ENCODE results near the gene RASSF8. TPM values are rescaled to one million over a fixed set of nuclear protein-coding genes. Genes with fewer than 3 reads are reported as not detected.
A peak's percentile ranks its signal among the peaks of the same experiment; 100 is the strongest.

The RASSF8 gene
- total and polyA plus RNA-seq, 2 of the 8 experiments (the other 6 are each of a cell fraction or from before 2014, with no cell fraction given) = 6.4 to 46.7 TPM

DNA sequence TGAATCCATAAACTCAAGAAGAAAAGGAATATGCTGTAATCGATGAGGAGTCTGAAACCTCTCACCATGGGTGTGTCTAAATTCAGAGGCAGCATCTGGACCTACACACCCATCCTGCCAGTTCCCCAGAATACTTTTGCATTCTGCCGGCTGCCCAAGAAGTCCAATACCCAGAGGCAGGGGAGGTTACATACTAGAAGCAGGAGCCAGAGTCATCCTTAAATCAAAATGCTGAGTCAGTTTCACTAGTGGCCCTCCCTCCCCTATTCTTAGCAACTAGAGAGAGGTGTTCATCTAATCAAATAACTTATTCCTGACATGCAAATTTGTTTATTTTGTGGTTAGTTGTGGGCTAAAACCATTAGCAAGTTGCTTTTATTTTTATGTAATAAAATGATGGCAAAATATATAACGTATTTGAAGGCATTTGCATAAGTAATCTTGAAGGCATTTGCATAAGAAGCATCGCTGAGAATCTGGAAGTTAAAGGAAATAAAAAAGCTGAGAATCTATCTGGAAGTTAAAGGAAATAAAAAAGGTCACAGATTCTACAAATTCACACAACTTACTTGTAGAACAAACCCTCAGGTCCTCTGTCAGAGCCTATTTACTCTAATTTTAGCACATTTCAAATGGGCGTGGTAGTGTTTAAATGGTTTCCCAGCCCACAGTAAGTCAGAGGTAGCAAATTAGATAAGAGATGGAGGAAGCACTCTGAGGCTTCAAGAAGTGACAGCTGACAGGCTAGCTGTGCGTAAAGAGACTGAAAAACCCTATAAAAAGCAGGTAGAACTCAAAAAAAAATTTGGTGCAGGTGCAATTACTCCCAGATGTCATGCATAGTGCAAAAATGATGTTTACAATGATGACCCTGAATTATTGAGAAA is 158.6 kb downstream of the RASSF8 start:
- no peaks in the 10 kb centered on the region for H3K9me3 ChIP-seq (ENCODE audit: insufficient read depth in 2 of 2, low read depth in 1 of 2, low read length in 1 of 2)
- H2BK5ac ChIP-seq (ENCODE audit: low read depth, low read length) = no peak overlapping the region
- H3K9ac ChIP-seq (replicated peaks in 1 of 4; ENCODE audit: extremely low read depth in 1 of 4, low read depth in 3 of 4, low read length in 3 of 4) = no peak overlapping the region
- WGBS, 2 experiments (ENCODE audit: extremely low coverage in 1 of 2, insufficient coverage in 1 of 2, insufficient read length in 1 of 2, insufficient replicate concordance in 2 of 2, low coverage in 1 of 2, low lambda C conversion rate in 2 of 2, missing lambda C conversion rate in 1 of 2) = 60% methylated on average over 6 of the region's 6 CpGs; no CpG with 5 or more reads in 1 of the 2 experiments
- H3K14ac ChIP-seq (ENCODE audit: insufficient read length) = no peak overlapping the region
- H3K36me3 ChIP-seq (ENCODE audit: control insufficient read depth in 2 of 4, insufficient read depth in 4 of 4, low read length in 3 of 4) = peaks cover 0 to 2% (median 0%) of the 10 kb centered on the region in 4 experiments; a peak in 1 of 8 replicates
- DNase-seq (ENCODE audit: low read depth in 1 of 2, low spot score in 2 of 2) = no peak
- TF ChIP-seq NANOG (IDR thresholded peaks at IDR 0.05; ENCODE audit: insufficient read depth, low read depth, low read length, poor library complexity, severe bottlenecking) = no peak
- peak; percentile 70 for TF ChIP-seq MAFK (IDR thresholded peaks at IDR 0.05; ENCODE audit: low read depth, low read length)
- no peak for TF ChIP-seq FOSL1 (IDR thresholded peaks at IDR 0.05; ENCODE audit: insufficient read depth, low read depth, low read length)
- peak; percentile 80; the same call in 1 of the 2 replicates for TF ChIP-seq BACH1 (IDR thresholded peaks at IDR 0.05; ENCODE audit: low read length)
- TF ChIP-seq SRF (IDR thresholded peaks at IDR 0.05; ENCODE audit: low read depth, low read length) = no peak
- no peak for TF ChIP-seq RFX5 (IDR thresholded peaks at IDR 0.05; ENCODE audit: borderline replicate concordance, low read depth, low read length)
- TF ChIP-seq CBX5 (IDR thresholded peaks at IDR 0.05; ENCODE audit: low read depth, low read length) = no peak
- no peak for TF ChIP-seq EZH2 (IDR thresholded peaks at IDR 0.05; ENCODE audit: low read depth, low read length, severe bottlenecking)
- peaks cover 7 to 34% (median 30%) of the 10 kb centered on the region in 4 experiments for H3K27me3 ChIP-seq (replicated peaks in 1 of 4; ENCODE audit: control insufficient read depth in 3 of 4, extremely low read depth in 1 of 4, insufficient read depth in 3 of 4, low read length in 3 of 4)
- H4K91ac ChIP-seq (replicated peaks; ENCODE audit: insufficient read length, low read length) = no peak overlapping the region
- H3K4me3 ChIP-seq (ENCODE audit: extremely low read depth in 1 of 4, insufficient read depth in 2 of 4, low read depth in 3 of 4, low read length in 4 of 4) = no peak overlapping the region
- no peak overlapping the region for H2AFZ ChIP-seq (ENCODE audit: low read length)
- no peak overlapping the region for H2BK20ac ChIP-seq (ENCODE audit: low read length)
- no peaks in the 10 kb centered on the region for H3K79me2 ChIP-seq (ENCODE audit: control insufficient read depth in 1 of 2, insufficient read depth in 2 of 2, low read length in 2 of 2)
- no peak overlapping the region for H3K56ac ChIP-seq (replicated peaks; ENCODE audit: insufficient read length, low read depth, low read length)
- H4K5ac ChIP-seq (ENCODE audit: insufficient read length, low read depth, low read length) = no peak overlapping the region
- peaks cover 2 to 17% (median 7%) of the 10 kb centered on the region in 4 experiments; a peak in 4 of 7 replicates for H3K4me1 ChIP-seq (replicated peaks in 1 of 4; ENCODE audit: control insufficient read depth in 3 of 4, insufficient read depth in 4 of 4, low read length in 3 of 4)
- no peak overlapping the region for H2AK5ac ChIP-seq (ENCODE audit: low read depth, low read length)
- no peak overlapping the region for H3K23ac ChIP-seq (ENCODE audit: insufficient read length)
- H3K23me2 ChIP-seq (ENCODE audit: low read depth, low read length) = peaks cover 2% of the 10 kb centered on the region; the same call in 1 of the 2 replicates
- CTCF ChIA-PET (ENCODE audit: partially characterized antibody) = interaction anchor here (1.4 to 2.8 kb wide), 3 partner anchors 11 to 535 kb away, joined by 3 to 11 read pairs (median 4); no protein-coding TSS in a partner anchor
- POLR2A ChIA-PET (ENCODE audit: partially characterized antibody) = interaction anchor here (1.8 to 4.5 kb wide), 2 partner anchors 7 to 12 kb away, joined by 4 to 42 read pairs; partner anchors contain the start of gene BHLHE41
- no peaks in the 10 kb centered on the region for H4K20me1 ChIP-seq (replicated peaks in 1 of 2; ENCODE audit: control insufficient read depth in 1 of 2, insufficient read depth in 2 of 2, low read length in 2 of 2)
- no peak overlapping the region for H2BK15ac ChIP-seq (ENCODE audit: low read length)
- H4K8ac ChIP-seq (ENCODE audit: extremely low read depth, insufficient read depth, low read length) = no peak overlapping the region
- no peak overlapping the region for H2BK120ac ChIP-seq (replicated peaks; ENCODE audit: low read depth, low read length)
- no peak overlapping the region for H2BK12ac ChIP-seq (ENCODE audit: low read depth, low read length)
- no peak overlapping the region for H3K27ac ChIP-seq (ENCODE audit: low read depth, low read length)
- FAIRE-seq = no peak
- H3K4ac ChIP-seq (replicated peaks; ENCODE audit: insufficient read length, low read depth, low read length) = no peak overlapping the region
- no peak overlapping the region for H3K4me2 ChIP-seq (ENCODE audit: insufficient read depth in 1 of 2, low read depth in 2 of 2, low read length in 2 of 2)
- H3K18ac ChIP-seq (ENCODE audit: extremely low read depth, low read length) = no peak overlapping the region
- no peaks in the 10 kb centered on the region for H3K79me1 ChIP-seq (ENCODE audit: low read depth, low read length)
